Pancreas (tissue), 10 donors: ENCODE data around the gene STT3A. TPM values are rescaled to one million over a fixed set of nuclear protein-coding genes. Genes with fewer than 3 reads are reported as not detected.

Experiments used
- ATAC-seq, 4 donors: fragments of 200-7000 bp; cut with Tn5 transposase; one replicate each; pipeline versions ENCODE4 v1.8.0 to v1.9.1; 2020; ENCODE audit warnings: mild to moderate bottlenecking in 4 of 4, moderate library complexity in 4 of 4
- DNase-seq, 6 donors: peaks; one replicate each; pipeline ENCODE4 v3.0.0-alpha.2; 2020
- FAIRE-seq: peaks from 2 replicates; lab custom pipeline; 2012; peaks lifted over from hg19 to GRCh38; lab: Jason Lieb, UNC
- H3K27ac ChIP-seq, 4 donors: fragments of 200-600 bp; sonication (generic); 1 replicate in 3 of 4; 2 replicates in 1 of 4; pipeline versions ENCODE4 v1.5.0 to v1.8.0; 2020
- H3K27me3 ChIP-seq, 4 donors: fragments of 200-600 bp; one replicate each; pipeline ENCODE4 v1.8.0; 2021
- H3K36me3 ChIP-seq, 3 donors: fragments of 200-600 bp; sonication (generic) in 1 of 3; one replicate each; pipeline versions ENCODE4 v1.5.0 to v1.8.0; 2020 to 2021
- H3K4me1 ChIP-seq, 3 donors: fragments of 200-600 bp; one replicate each; pipeline ENCODE4 v1.8.0; 2021
- H3K4me3 ChIP-seq, 4 donors: fragments of 200-600 bp; sonication (generic) in 2 of 4; one replicate each; pipeline versions ENCODE4 v1.5.0 to v1.8.0; 2020 to 2021
- H3K9me3 ChIP-seq, 4 donors: fragments of 200-600 bp; one replicate each; pipeline ENCODE4 v1.8.0; 2021
- CTCF ChIP-seq, 4 donors: fragments of 200-600 bp; sonication (generic) in 3 of 4; IDR thresholded peaks; one replicate each; pipeline versions ENCODE4 v1.5.0 to v1.8.0; 2021; ENCODE audit warnings: antibody characterized with exemption in 4 of 4
- WGBS, 2 donors: extraction: QIAGEN DNeasy Blood & Tissue Kit; methylation state at CpG; one replicate each; pipeline ENCODE4 v1.1.7; 2013; 5-methylcytosine and 5-hydroxymethylcytosine counted together
- intact Hi-C, 3 donors: fragments of 100-400 bp; cut with DNase I; formaldehyde crosslinking; loops; one replicate each; pipeline versions ENCODE4 v1.11.1 to v1.14.2; 2022
- polyA plus RNA-seq, 2 donors: library from polyadenylated mRNA; stranded (reverse); fragments of 200-250 nt; gene quantifications; one replicate each; pipeline ENCODE4 v1.2.3, GENCODE V29; 2013
- total RNA-seq, 6 donors: library from RNA; stranded (reverse); fragmentation: NEBNext Ultra II Directional in 4 of 6; extraction: Animal tissue kit (Norgen Biotek cat#: 25700) in 4 of 6; gene quantifications; one replicate each; pipeline versions ENCODE4 v1.2.1 to v1.2.4, GENCODE V29; 2021 to 2023
- donor health status: healthy with polysubstance abuse.
- donor health status: DM: no; HTN: no; CAD: no; lungs with moderate emphysema.
- donor health status: DM: no; HTN: no; CAD: no.
- donor health status: control.
- donor health status: control.
- donor health status: Bipolar disorder and iron deficiency.
- donor health status: DM: yes; HTN: yes; CAD: no.
- donor health status: DM: no; HTN: no; CAD: no.
- donor health status: DM: no; HTN: no; CAD: no.
- donor health status: DM: yes; HTN: yes; CAD: no.

Gene STT3A
- total and polyA plus RNA-seq, 8 donors, result 37.4 to 121 (median 89.4) TPM

- DNase-seq (no peak), ATAC-seq (no peak), FAIRE-seq (no peak)
- TF ChIP-seq CTCF (IDR thresholded peaks at IDR 0.05), result no peak
- 94% methylated on average over 11 of the region's 11 CpGs for WGBS, 2 donors
- no peak overlapping the region for H3K27ac ChIP-seq
- no peaks in the 10 kb centered on the region for H3K9me3 ChIP-seq
- peaks cover 8 to 45% (median 28%) of the 10 kb centered on the region in 3 donors for H3K36me3 ChIP-seq
- no peaks in the 10 kb centered on the region for H3K27me3 ChIP-seq
- no peaks in the 10 kb centered on the region for H3K4me1 ChIP-seq
- H3K4me3 ChIP-seq, result no peak overlapping the region
- intact Hi-C loops, result no loop called here
These were observed 9.2 kb upstream of the STT3A start for GRCh38 chr11:125583496-125583895.

- FAIRE-seq (no peak), ATAC-seq (no peak), DNase-seq (no peak)
- no peaks in the 10 kb centered on the region for H3K4me1 ChIP-seq
- WGBS, 2 donors, result 98 to 100% methylated on average over 1 of the region's 1 CpG
- H3K27me3 ChIP-seq, result no peaks in the 10 kb centered on the region
- H3K4me3 ChIP-seq, result no peak overlapping the region
- no peaks in the 10 kb centered on the region for H3K9me3 ChIP-seq
- H3K27ac ChIP-seq, result no peak overlapping the region
- intact Hi-C loops, result no loop called here
- TF ChIP-seq CTCF (IDR thresholded peaks at IDR 0.05), result no peak
- H3K36me3 ChIP-seq, result peaks cover 4 to 26% (median 9%) of the 10 kb centered on the region in 3 donors
These were observed 7.2 kb upstream of the STT3A start for GRCh38 chr11:125585487-125585886.

- WGBS, 2 donors, result 72 to 79% methylated on average over 3 of the region's 3 CpGs
- H3K27ac ChIP-seq, result no peak overlapping the region
These were observed 6.0 kb upstream of the STT3A start for GRCh38 chr11:125586623-125587022.

GRCh38 chr11:125587480-125587879, 5.2 kb upstream of the STT3A start:
- no peak for TF ChIP-seq CTCF (IDR thresholded peaks at IDR 0.05)
- ATAC-seq (no peak), FAIRE-seq (no peak), DNase-seq (no peak)
- Histone ChIP-seq H3K4me1 (peaks cover 0 to 3% (median 0%) of the 10 kb centered on the region in 3 donors), H3K4me3 (no peak overlapping the region), H3K27me3 (no peaks in the 10 kb centered on the region), H3K9me3 (no peaks in the 10 kb centered on the region), H3K27ac (no peak overlapping the region), H3K36me3 (peaks cover 0 to 21% (median 6%) of the 10 kb centered on the region in 3 donors)
- WGBS, 2 donors, result 96 to 97% methylated on average over 1 of the region's 1 CpG
- intact Hi-C loops, result no loop called here

More at GRCh38 chr11:125586623-125587022, 6.0 kb upstream of the STT3A start:
- Histone ChIP-seq H3K4me3 (no peak overlapping the region), H3K4me1 (peaks cover 0 to 3% (median 0%) of the 10 kb centered on the region in 3 donors), H3K27me3 (no peaks in the 10 kb centered on the region), H3K9me3 (no peaks in the 10 kb centered on the region), H3K36me3 (peaks cover 4 to 26% (median 6%) of the 10 kb centered on the region in 3 donors)
- no peak for TF ChIP-seq CTCF (IDR thresholded peaks at IDR 0.05)
- DNase-seq, result no peak
- ATAC-seq, result no peak
- FAIRE-seq, result no peak
- intact Hi-C loops, result no loop called here

GRCh38 chr11:125588505-125588904, 4.1 kb upstream of the STT3A start:
- peaks cover 0 to 3% (median 0%) of the 10 kb centered on the region in 3 donors for H3K4me1 ChIP-seq
- WGBS, 2 donors, result 26 to 38% methylated on average over 3 of the region's 3 CpGs
- no peak for FAIRE-seq
- TF ChIP-seq CTCF (IDR thresholded peaks at IDR 0.05), result no peak
- no peak for ATAC-seq
- no peak overlapping the region for H3K27ac ChIP-seq
- H3K9me3 ChIP-seq, result no peaks in the 10 kb centered on the region
- intact Hi-C loops, result no loop called here
- no peak for DNase-seq
- no peak overlapping the region for H3K4me3 ChIP-seq
- H3K36me3 ChIP-seq, result peaks cover 0 to 11% (median 4%) of the 10 kb centered on the region in 3 donors
- H3K27me3 ChIP-seq, result no peaks in the 10 kb centered on the region
